NT2/D1 (cell line): ENCODE data around the gene KLF9.

Experiments used
- DNase-seq: peaks from one replicate; pipeline ENCODE4 v3.0.0-alpha.2; 2011; ENCODE audit warnings: low read depth, low spot score
- H3K27me3 ChIP-seq: 2 replicates; pipeline ENCODE4 v1.6.0; 2011; ENCODE audit warnings: mild to moderate bottlenecking; ENCODE audit not compliant: insufficient read length, insufficient read depth
- H3K36me3 ChIP-seq: 2 replicates; pipeline ENCODE4 v1.6.1; 2011; ENCODE audit warnings: mild to moderate bottlenecking, low read length, mixed read lengths; ENCODE audit not compliant: insufficient read depth, insufficient read length
- H3K4me1 ChIP-seq: 2 replicates; pipeline ENCODE4 v1.5.1; 2011; ENCODE audit not compliant: insufficient read depth, insufficient read length
- H3K4me3 ChIP-seq: 2 replicates; pipeline ENCODE4 v1.5.1; 2011; ENCODE audit warnings: low read depth; ENCODE audit not compliant: insufficient read length
- H3K9ac ChIP-seq: 2 replicates; pipeline ENCODE4 v1.6.0; 2011; ENCODE audit warnings: low read depth; ENCODE audit not compliant: insufficient read length
- H3K9me3 ChIP-seq: 2 replicates; pipeline ENCODE4 v1.5.1; 2011; ENCODE audit warnings: mild to moderate bottlenecking, low read length; ENCODE audit not compliant: insufficient read depth
- SUZ12 ChIP-seq: IDR thresholded peaks from 2 replicates; pipeline ENCODE4 v1.6.1; 2011; ENCODE audit not compliant: insufficient read length, insufficient read depth; ENCODE audit errors: extremely low read depth
- YY1 ChIP-seq: IDR thresholded peaks from 2 replicates; pipeline ENCODE4 v1.6.1; 2011; ENCODE audit not compliant: insufficient read length, insufficient read depth
- ZNF274 ChIP-seq: IDR thresholded peaks from 2 replicates; pipeline ENCODE4 v1.6.1; 2011; ENCODE audit warnings: mild to moderate bottlenecking, low read depth, low read length

KLF9 gene

DNA sequence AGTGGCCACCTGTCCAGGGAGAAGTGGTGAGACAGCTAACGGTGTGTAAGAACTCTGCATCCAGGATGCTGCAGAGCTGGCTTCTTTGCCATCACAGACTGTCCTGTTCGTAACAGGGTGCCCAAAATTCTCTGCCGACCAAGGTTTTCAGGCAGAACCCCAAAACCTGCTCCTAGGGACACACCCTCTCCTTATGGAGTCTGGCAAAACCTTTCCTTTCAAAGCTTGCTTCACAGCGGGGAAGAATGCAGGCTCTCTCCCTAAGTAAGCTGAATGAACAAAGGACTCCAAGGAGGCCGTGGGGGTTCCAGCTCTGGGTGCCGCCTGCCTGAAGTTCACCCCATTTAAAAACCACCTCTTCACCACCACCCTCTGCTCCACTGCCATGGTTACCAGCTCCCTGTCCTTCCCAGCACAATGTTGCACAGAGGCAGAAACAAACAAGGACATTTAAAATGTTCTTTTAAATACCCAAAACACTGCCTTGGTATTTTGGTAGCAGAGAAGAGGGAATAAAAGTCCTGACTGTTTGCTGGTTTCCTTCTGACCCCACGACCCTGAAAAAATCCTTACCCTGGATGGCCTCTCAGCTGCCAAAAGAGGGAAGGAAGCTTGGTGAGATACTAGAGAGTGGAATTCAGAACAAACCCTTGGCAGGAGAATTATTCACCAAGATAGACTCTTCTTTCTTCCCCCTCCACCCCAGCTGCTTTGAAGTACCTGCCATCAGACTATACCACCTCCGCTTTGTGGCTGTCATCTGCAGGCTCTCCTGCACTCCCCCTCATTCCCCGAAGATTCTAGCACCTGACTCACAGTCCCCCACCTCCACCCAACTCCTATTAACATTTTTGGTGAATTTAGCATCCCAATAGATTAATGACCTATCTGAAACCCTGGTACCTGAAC is 7.1 kb upstream of the KLF9 start:
- no peaks in the 10 kb centered on the region for H3K9me3 ChIP-seq
- H3K27me3 ChIP-seq, result peaks cover 3% of the 10 kb centered on the region
- peak overlapping the region; percentile 61 for H3K4me3 ChIP-seq
- TF ChIP-seq ZNF274, result no peak
- no peak for TF ChIP-seq SUZ12
- TF ChIP-seq YY1, result no peak
- no peak for DNase-seq
- H3K9ac ChIP-seq, result peak overlapping the region; percentile 90
- peaks cover 4% of the 10 kb centered on the region for H3K4me1 ChIP-seq
- H3K36me3 ChIP-seq, result no peaks in the 10 kb centered on the region

DNA sequence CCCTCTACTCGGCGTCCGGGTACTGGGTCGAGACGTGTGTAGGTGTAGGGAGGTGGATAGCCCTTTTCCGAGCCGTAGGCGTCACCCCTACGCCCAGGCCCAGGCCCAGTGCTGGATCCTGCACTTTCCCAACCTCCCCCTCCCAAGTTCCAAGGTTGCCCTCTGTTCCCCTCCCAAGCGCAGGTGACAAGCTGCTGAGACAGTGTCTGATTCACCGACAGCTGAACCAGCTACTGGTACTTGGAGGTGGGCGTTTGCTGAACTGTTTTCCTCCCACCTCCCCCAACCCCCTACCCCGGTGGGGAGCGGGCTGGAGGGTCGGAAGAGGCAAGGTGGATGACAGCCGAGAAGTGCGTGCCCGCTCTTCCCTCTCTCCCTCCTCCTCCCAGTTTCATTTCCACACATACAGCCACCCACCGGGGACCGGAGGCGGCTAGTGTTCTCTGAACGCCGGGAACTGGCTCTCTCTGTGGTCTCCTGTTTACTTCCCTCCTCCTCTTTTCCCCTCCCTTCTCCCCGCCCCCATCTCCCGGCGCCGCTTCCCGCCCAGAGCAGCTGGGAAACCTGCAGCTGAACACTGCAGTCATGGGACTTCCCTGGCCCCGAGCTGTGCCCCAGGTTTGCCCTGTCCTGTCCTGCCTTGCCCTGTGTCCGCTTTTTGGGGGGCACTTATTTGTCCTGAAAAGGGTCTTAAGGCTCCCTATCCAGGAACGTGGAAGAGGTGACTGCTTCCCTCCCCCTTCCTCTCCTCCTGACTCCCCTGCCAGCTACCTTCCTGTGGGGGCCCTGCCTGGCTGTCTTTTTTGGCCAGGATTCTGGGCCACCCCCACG is 6.2 kb upstream of the KLF9 start:
- H3K9me3 ChIP-seq, result no peaks in the 10 kb centered on the region
- H3K27me3 ChIP-seq, result peaks cover 9% of the 10 kb centered on the region
- H3K9ac ChIP-seq, result peak overlapping the region; percentile 90
- H3K4me3 ChIP-seq, result peak overlapping the region; percentile 61
- H3K4me1 ChIP-seq, result peaks cover 4% of the 10 kb centered on the region
- TF ChIP-seq YY1, result no peak
- TF ChIP-seq SUZ12, result no peak
- TF ChIP-seq ZNF274, result no peak
- peak; percentile 62 for DNase-seq
- H3K36me3 ChIP-seq, result no peaks in the 10 kb centered on the region

DNA sequence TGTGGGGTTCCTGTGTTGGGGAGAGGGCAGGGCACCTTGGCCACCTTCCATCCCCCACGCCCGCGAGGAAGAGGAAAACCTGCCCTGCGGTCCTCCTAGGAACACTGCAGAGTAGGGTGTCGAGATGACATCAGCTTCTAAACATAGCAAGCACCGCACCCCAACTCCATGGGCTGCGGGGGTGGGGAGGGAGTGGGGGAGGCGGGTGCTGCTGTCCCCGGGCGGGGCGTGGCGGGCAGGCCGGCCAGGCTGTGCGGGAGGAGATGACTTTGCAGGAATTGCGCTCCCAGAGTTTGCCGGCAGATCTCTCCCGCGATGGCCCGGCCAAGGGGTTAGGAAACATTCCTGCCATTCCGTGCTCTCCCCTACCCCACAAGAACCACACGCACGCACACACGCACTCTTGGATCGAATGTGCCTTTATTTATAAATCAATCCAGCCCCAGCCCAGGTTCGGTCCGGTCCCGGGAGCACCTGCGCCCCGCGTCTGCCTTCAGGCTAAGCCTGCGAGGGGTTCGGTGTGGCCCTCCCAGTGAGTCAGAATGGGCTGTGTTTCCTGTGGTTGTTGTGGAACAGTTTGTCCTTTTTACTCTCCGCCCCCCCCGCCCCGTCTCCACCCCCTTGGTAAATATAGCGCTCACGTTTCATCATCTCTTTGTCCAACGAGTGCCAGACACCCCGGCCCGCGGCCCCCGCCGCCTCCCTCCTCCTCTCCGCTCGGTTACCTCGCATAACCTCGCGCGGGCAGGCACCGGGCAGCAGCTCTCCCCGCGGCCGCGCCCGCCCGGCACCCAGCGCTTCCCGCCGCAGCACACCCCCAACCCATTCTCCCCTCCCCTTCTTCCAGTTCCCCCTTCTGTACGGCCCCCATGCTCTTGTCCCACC is 5.3 kb upstream of the KLF9 start:
- DNase-seq, result peak; percentile 42
- H3K9ac ChIP-seq, result peak overlapping the region; percentile 90
- H3K9me3 ChIP-seq, result no peaks in the 10 kb centered on the region
- peaks cover 4% of the 10 kb centered on the region for H3K4me1 ChIP-seq
- no peak for TF ChIP-seq SUZ12
- TF ChIP-seq ZNF274, result no peak
- no peak for TF ChIP-seq YY1
- H3K27me3 ChIP-seq, result peaks cover 16% of the 10 kb centered on the region
- H3K4me3 ChIP-seq, result peak overlapping the region; percentile 61
- no peaks in the 10 kb centered on the region for H3K36me3 ChIP-seq

DNA sequence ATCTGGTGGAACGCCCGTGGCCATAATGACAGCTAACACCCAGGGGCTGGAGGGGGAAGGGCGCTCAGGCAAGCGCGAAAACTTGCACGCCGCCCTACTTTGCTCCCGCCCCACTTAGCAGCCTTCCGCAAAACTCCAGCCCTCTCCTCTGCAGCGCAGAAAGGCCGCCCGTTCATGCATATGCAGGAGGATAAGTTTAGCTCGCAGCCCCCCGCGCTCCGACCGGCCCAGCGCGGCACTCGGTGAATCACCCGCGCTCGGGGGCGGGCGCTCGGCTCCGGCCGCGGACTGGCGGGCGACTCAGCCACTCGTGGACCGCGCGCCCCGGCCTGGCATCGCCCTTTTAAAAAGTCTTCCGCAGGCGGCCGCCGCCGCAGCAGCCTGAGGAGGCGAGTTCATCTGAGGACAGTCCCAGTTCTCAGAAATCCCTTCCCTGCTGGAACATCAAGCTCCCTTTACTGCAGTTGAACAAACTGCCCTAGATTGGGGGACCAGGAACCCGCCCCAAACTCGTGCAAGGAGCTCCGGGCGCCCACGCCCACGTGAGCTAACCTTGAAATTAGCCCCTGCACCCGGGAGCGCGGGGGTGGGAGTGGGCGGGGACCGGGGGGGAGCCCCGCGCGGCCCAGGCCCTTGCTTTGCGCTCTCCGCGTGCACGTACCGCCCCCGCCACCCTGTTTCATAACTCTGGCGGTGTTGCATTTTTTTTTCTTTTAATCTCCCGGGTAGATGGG is 4.5 kb upstream of the KLF9 start:
- peak; percentile 72 for DNase-seq
- Histone ChIP-seq H3K9ac (peak overlapping the region; percentile 90), H3K9me3 (no peaks in the 10 kb centered on the region), H3K4me1 (peaks cover 4% of the 10 kb centered on the region), H3K4me3 (peak overlapping the region; percentile 61), H3K36me3 (no peaks in the 10 kb centered on the region), H3K27me3 (peaks cover 20% of the 10 kb centered on the region)
- no peak for TF ChIP-seq ZNF274
- no peak for TF ChIP-seq YY1
- TF ChIP-seq SUZ12, result no peak

DNA sequence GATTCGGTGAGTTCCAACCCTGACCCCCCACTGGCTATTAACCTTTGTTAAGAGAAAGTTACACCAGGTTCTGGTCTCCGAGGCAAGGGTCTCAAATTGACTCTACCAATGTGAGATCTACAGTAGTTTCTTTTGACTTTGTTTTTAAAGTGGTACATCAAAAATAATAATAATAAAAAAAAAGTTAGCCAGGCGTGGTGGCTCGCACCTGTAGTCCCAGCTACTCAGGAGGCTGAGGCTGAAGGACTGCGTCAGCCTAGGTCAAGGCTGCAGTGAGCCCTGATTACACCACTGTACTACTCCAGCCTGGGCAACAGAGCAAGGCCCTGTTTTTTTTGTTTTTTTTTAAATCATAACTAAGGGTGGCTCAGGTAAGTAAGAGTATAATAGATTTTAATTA is 1.0 kb upstream of the KLF9 start:
- no peak for DNase-seq
- peaks cover 5% of the 10 kb centered on the region for H3K4me1 ChIP-seq
- H3K27me3 ChIP-seq, result peaks cover 29% of the 10 kb centered on the region
- H3K4me3 ChIP-seq, result no peak overlapping the region
- no peaks in the 10 kb centered on the region for H3K9me3 ChIP-seq
- TF ChIP-seq SUZ12 (no peak), YY1 (no peak), ZNF274 (no peak)
- H3K9ac ChIP-seq, result no peak overlapping the region
- no peaks in the 10 kb centered on the region for H3K36me3 ChIP-seq

DNA sequence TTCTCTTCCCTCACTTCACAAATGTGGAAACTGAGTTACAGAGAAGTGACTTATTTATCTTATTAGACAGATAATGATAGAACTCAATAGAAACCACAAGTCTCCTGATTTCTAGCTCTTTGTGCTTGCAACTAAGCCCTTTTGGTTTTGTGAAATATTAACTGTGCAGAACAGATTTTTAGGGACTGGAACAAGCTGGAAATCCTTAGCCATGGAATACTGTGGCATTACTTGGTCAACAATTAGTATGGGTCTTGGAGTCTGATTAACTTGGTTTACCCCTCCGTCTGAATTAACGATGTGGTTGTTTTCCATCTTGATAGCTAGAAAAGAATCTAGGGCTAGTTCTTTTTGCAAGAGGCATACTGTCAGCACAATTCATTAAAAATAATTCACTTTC is 584 bp upstream of the KLF9 start:
- Histone ChIP-seq H3K9me3 (no peaks in the 10 kb centered on the region), H3K36me3 (no peaks in the 10 kb centered on the region), H3K27me3 (peaks cover 29% of the 10 kb centered on the region), H3K4me1 (peaks cover 5% of the 10 kb centered on the region), H3K9ac (no peak overlapping the region), H3K4me3 (no peak overlapping the region)
- TF ChIP-seq SUZ12 (no peak), YY1 (no peak), ZNF274 (no peak)
- DNase-seq, result no peak
